Measurements from ENCODE around the gene DUSP22. TPM values are rescaled to one million over a fixed set of nuclear protein-coding genes. Genes with fewer than 3 reads are reported as not detected.

The DUSP22 gene
- total and polyA plus RNA-seq, 9 of the 15 experiments (the other 6 are each of a cell fraction or from before 2014, with no cell fraction given), result 9.3 to 19.4 (median 11.8) TPM

DNA sequence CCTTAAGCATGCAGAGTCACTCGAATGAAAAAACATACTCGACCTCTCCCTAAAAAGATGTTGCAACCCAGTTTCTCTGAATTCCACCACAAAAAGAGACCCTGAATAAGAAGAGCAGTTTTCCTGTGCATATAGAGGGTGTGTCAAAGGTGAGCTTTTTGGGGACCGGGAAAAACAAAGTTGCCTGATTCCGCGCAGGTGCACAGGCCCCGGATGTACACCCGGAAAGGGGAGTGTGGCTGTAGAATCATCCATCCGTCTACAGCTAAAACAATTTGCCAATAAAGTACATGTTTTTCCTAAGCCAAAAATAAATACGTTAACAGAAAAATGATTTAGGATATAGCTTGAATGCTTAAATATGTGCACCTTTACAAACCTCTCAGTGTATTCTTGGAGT lies 58.1 kb downstream of the DUSP22 start:
- 35% methylated on average over 9 of the region's 9 CpGs for WGBS (ENCODE audit: insufficient coverage, low coverage, missing lambda C conversion rate)
- CTCF ChIA-PET (ENCODE audit: low intra/inter-chr PET ratio), result no interaction called here
- H3K27ac ChIP-seq (ENCODE audit: extremely low read depth, low read depth, low read length), result no peak overlapping the region
- no peaks in the 10 kb centered on the region for H3K9me1 ChIP-seq (ENCODE audit: control insufficient read depth, insufficient read depth, low read length)
- H3K79me2 ChIP-seq (ENCODE audit: control insufficient read depth, insufficient read depth, low read length), result no peaks in the 10 kb centered on the region
- no peak for FAIRE-seq
- H3K27me3 ChIP-seq (ENCODE audit: control insufficient read depth in 2 of 2, insufficient read depth in 2 of 2, low read length in 2 of 2), result peaks cover 0 to 33% of the 10 kb centered on the region in 2 experiments; a peak in 3 of 5 replicates
- no peak for ATAC-seq
- in situ Hi-C loops (cut with MboI) (no loop called here), intact Hi-C loops (cut with micrococcal nuclease) (no loop called here)
- no peaks in the 10 kb centered on the region for H3K36me3 ChIP-seq (ENCODE audit: control insufficient read depth, insufficient read depth, low read length)
- no peaks in the 10 kb centered on the region for H3K4me1 ChIP-seq (replicated peaks in 1 of 2; ENCODE audit: control insufficient read depth in 2 of 2, insufficient read depth in 2 of 2, low read length in 2 of 2)
- no peak overlapping the region for H3K4me3 ChIP-seq
- BruUV-seq (replicated peaks), result no TSS peak
- POLR2A ChIA-PET, result interaction anchor here (0.6 to 3.0 kb wide), 6 partner anchors 10 to 122 kb away, joined by 3 to 19 read pairs (median 3); no protein-coding TSS in a partner anchor
- no peak overlapping the region for H3K4me2 ChIP-seq (ENCODE audit: insufficient read depth, low read length)
- no peak for TF ChIP-seq ELF1 (tag; IDR thresholded peaks at IDR 0.05)
- TF ChIP-seq MTA3 (IDR thresholded peaks at IDR 0.05; ENCODE audit: borderline replicate concordance), result no peak
- no peak for TF ChIP-seq HOMEZ (CRISPR knock-in tag; IDR thresholded peaks at IDR 0.05)
- TF ChIP-seq ZNF274 (IDR thresholded peaks at IDR 0.05; ENCODE audit: borderline replicate concordance, low read depth, low read length), result no peak
- TF ChIP-seq TCFL5 (CRISPR knock-in tag; conservative IDR thresholded peaks at IDR 0.05), result no peak
- TF ChIP-seq HNRNPH1 (optimal IDR thresholded peaks at IDR 0.05; ENCODE audit: low read depth, low read length), result no peak
- TF ChIP-seq RBBP5 (IDR thresholded peaks at IDR 0.05; ENCODE audit: borderline replicate concordance, insufficient read depth, low read length, poor library complexity, severe bottlenecking), result no peak
- no peaks in the 10 kb centered on the region for H3K9me3 ChIP-seq (replicated peaks; ENCODE audit: control insufficient read depth, insufficient read depth, low read depth, low read length)
- no peak overlapping the region for H3K9ac ChIP-seq (ENCODE audit: insufficient read depth in 1 of 2, low read depth in 2 of 2, low read length in 2 of 2)
- no peak overlapping the region for H2AFZ ChIP-seq (ENCODE audit: low read depth, low read length)
- no peak for DNase-seq (ENCODE audit: extremely low read depth in 1 of 4, low spot score in 3 of 4)
- 0 out of 2 replicates have a peak, but pooled peaks cover 7% of the 10 kb centered on the region for H4K20me1 ChIP-seq (replicated peaks; ENCODE audit: control insufficient read depth, insufficient read depth, low read length)
